ENCODE data around the gene NCF4. TPM values are rescaled to one million over a fixed set of nuclear protein-coding genes. Genes with fewer than 3 reads are reported as not detected.

Gene NCF4
- total and polyA plus RNA-seq, 2 of the 4 experiments (the other 2 are of a cell fraction) = not detected

- Histone ChIP-seq H3K9ac (ENCODE audit: low read depth, low read length) (no peak overlapping the region), H3K4me3 (ENCODE audit: insufficient read depth, low read depth, low read length) (no peak overlapping the region), H3K14ac (replicated peaks; ENCODE audit: low read depth, low read length) (no peak overlapping the region), H3K4me1 (ENCODE audit: control insufficient read depth, insufficient read depth, low read length) (no peaks in the 10 kb centered on the region), H3K56ac (ENCODE audit: extremely low read depth, insufficient read depth, low read length) (no peak overlapping the region), H3K9me3 (ENCODE audit: control insufficient read depth, insufficient read depth, low read length) (no peaks in the 10 kb centered on the region), H3K4ac (ENCODE audit: low read depth, low read length) (no peak overlapping the region), H3K36me3 (ENCODE audit: control insufficient read depth, insufficient read depth, low read length) (no peaks in the 10 kb centered on the region), H2BK120ac (ENCODE audit: low read depth, low read length) (no peak overlapping the region), H2BK5ac (ENCODE audit: low read depth, low read length, poor library complexity, severe bottlenecking) (no peak overlapping the region), H3K4me2 (ENCODE audit: low read depth, low read length) (no peak overlapping the region), H2AFZ (replicated peaks; ENCODE audit: low read length, poor library complexity) (no peak overlapping the region), H3K9me1 (ENCODE audit: insufficient read depth, low read length) (no peaks in the 10 kb centered on the region), H2AK9ac (replicated peaks; ENCODE audit: low read depth, low read length, poor library complexity) (no peak overlapping the region), H4K8ac (ENCODE audit: low read depth in 2 of 2, low read length in 2 of 2) (no peak overlapping the region), H2BK20ac (ENCODE audit: low read depth, low read length) (no peak overlapping the region), H4K91ac (ENCODE audit: insufficient read depth, low read depth, low read length) (no peak overlapping the region), H3K27ac (ENCODE audit: insufficient read depth, low read length) (no peak overlapping the region), H4K5ac (ENCODE audit: low read depth, low read length) (no peak overlapping the region), H3K23ac (ENCODE audit: low read depth, low read length) (no peak overlapping the region), H3K18ac (ENCODE audit: low read depth, low read length) (no peak overlapping the region), H3K79me1 (ENCODE audit: low read depth in 1 of 2, low read length in 2 of 2) (no peaks in the 10 kb centered on the region), H3K27me3 (ENCODE audit: control insufficient read depth, insufficient read depth, low read length) (peaks cover 25% of the 10 kb centered on the region), H4K20me1 (ENCODE audit: insufficient read depth, low read length) (no peaks in the 10 kb centered on the region), H2AK5ac (ENCODE audit: low read depth, low read length) (no peak overlapping the region), H2BK15ac (ENCODE audit: low read depth, low read length) (no peak overlapping the region)
- no TSS peak for BruUV-seq (replicated peaks)
- TF ChIP-seq CHD1 (IDR thresholded peaks at IDR 0.05; ENCODE audit: low read depth, low read length) (no peak), NFE2L2 (IDR thresholded peaks at IDR 0.05; ENCODE audit: low read depth, low read length) (no peak), MAFK (IDR thresholded peaks at IDR 0.05; ENCODE audit: low read depth, low read length) (no peak), USF2 (IDR thresholded peaks at IDR 0.05; ENCODE audit: low read depth, low read length) (no peak), MAZ (IDR thresholded peaks at IDR 0.05; ENCODE audit: borderline replicate concordance, low read depth, low read length) (no peak), POLR2A (IDR thresholded peaks at IDR 0.05; ENCODE audit: low read depth, low read length) (no peak), RAD21 (IDR thresholded peaks at IDR 0.05; ENCODE audit: low read length) (no peak), ELK1 (IDR thresholded peaks at IDR 0.05; ENCODE audit: borderline replicate concordance, low read depth, low read length) (no peak), RFX5 (IDR thresholded peaks at IDR 0.05; ENCODE audit: low read depth, low read length) (no peak), CTCF (conservative IDR thresholded peaks at IDR 0.05; ENCODE audit: low read depth, low read length) (no peak), BHLHE40 (IDR thresholded peaks at IDR 0.05; ENCODE audit: low read depth, low read length) (no peak)
- DNase-seq (no peak), ATAC-seq (ENCODE audit: low read depth) (no peak)
- dilution Hi-C loops (cut with HindIII; ENCODE audit: low sequenced_read_pairs, unreplicated experiment) = no loop called here
- CTCF ChIA-PET = no interaction called here
- WGBS, 2 experiments (ENCODE audit: extremely low coverage in 2 of 2, insufficient read length in 1 of 2) = 25% methylated on average over 2 of the region's 3 CpGs; no CpG with 5 or more reads in 1 of the 2 experiments
- intact Hi-C loops (cut with micrococcal nuclease) = no loop called here
- in situ Hi-C loops (cut with MboI; ENCODE audit: low sequenced_read_pairs) = no loop called here
- POLR2A ChIA-PET (ENCODE audit: unreplicated experiment) = no interaction called here
Observed at GRCh38 chr22:36828815-36829214, 32.0 kb upstream of the NCF4 start.

Data from IMR-90 (cell line).